Activated CD8-positive, alpha-beta memory T cell treated with anti-CD3 and anti-CD28 coated beads, Interleukin-2, amount 50 U/mL, for 24 hours (primary cell): Measurements from ENCODE around the gene BCL2L2.
"Not testable (repeated sequence)": the region's sequence is repeated elsewhere in the genome, so short reads cannot be mapped to it uniquely, and the experiment has no call there.

Experiments used
- DNase-seq: peaks from one replicate; pipeline ENCODE4 v3.0.0-alpha.2; 2020; ENCODE audit errors: extremely low read depth

The BCL2L2 gene

GRCh38 chr14:23324455-23324846 is 17.8 kb downstream of the BCL2L2 start:
- no peak for DNase-seq

- no peak for DNase-seq
Measured at GRCh38 chr14:23324993-23325392, 18.4 kb downstream of the BCL2L2 start.

GRCh38 chr14:23325746-23326145 is 19.1 kb downstream of the BCL2L2 start:
- not testable (repeated sequence) for DNase-seq

GRCh38 chr14:23326491-23327332 is 20.1 kb downstream of the BCL2L2 start:
- no peak for DNase-seq

- DNase-seq, result peak; percentile 28
Measured at GRCh38 chr14:23327947-23328744, 21.5 kb downstream of the BCL2L2 start.

GRCh38 chr14:23335623-23336022 is 29.0 kb downstream of the BCL2L2 start:
- no peak for DNase-seq

GRCh38 chr14:23339506-23340268 is 33.1 kb downstream of the BCL2L2 start:
- DNase-seq, result no peak

GRCh38 chr14:23344481-23344880 is 37.8 kb downstream of the BCL2L2 start:
- no peak for DNase-seq

- DNase-seq, result no peak
Measured at GRCh38 chr14:23345987-23346692, 39.5 kb downstream of the BCL2L2 start.

- DNase-seq, result no peak
Measured at GRCh38 chr14:23346693-23347405, 40.2 kb downstream of the BCL2L2 start.

GRCh38 chr14:23347406-23348296 is 41.0 kb downstream of the BCL2L2 start:
- DNase-seq, result no peak

GRCh38 chr14:23348297-23348655 is 41.6 kb downstream of the BCL2L2 start:
- no peak for DNase-seq

GRCh38 chr14:23349156-23349845 is 42.7 kb downstream of the BCL2L2 start:
- DNase-seq, result no peak

GRCh38 chr14:23351681-23352505 is 45.3 kb downstream of the BCL2L2 start:
- DNase-seq, result no peak

GRCh38 chr14:23352506-23353432 is 46.1 kb downstream of the BCL2L2 start, which contains the start of gene SLC22A17:
TSS of gene SLC22A17 (minus strand) at chr14:23352887.
- DNase-seq, result no peak

- no peak for DNase-seq
Measured at GRCh38 chr14:23353433-23353780, 46.8 kb downstream of the BCL2L2 start.

GRCh38 chr14:23354990-23355389 is 48.4 kb downstream of the BCL2L2 start:
- no peak for DNase-seq
